HCT116 (cell line): ENCODE data around the gene ERC2. TPM values are rescaled to one million over a fixed set of nuclear protein-coding genes. Genes with fewer than 3 reads are reported as not detected.

Experiments
- ATAC-seq: fragments of 200-7000 bp; cut with Tn5 transposase; 2 replicates; pipeline ENCODE4 v1.9.1; 2020; ENCODE audit warnings: mild to moderate bottlenecking, moderate library complexity
- BruUV-seq: library from RNA; stranded (reverse); fragments of 400-500 nt; replicated peaks from 2 replicates; lab custom pipeline; 2021; lab: Mats Ljungman, UMichigan
- CTCF ChIA-PET: fragments of 300-600 bp; sonication (Branson Sonifier 250); formaldehyde crosslinking; loops from one replicate; lab custom pipeline; 2021; ENCODE audit warnings: antibody characterized with exemption; lab: Charles Lee
- POLR2A ChIA-PET: fragments of 300-600, 350-600 bp; sonication (Branson Sonifier 250); formaldehyde crosslinking; loops from one replicate; lab custom pipeline; 2021; ENCODE audit warnings: antibody characterized with exemption; lab: Charles Lee
- RAD21 ChIA-PET, 2 experiments: fragments of 300-600 bp; sonication (Branson Sonifier 250); formaldehyde crosslinking; loops; one replicate each; lab custom pipeline; 2023; ENCODE audit warnings: low total read pairs in 2 of 2; ENCODE audit not compliant: uncharacterized antibody in 2 of 2, unreplicated experiment in 2 of 2, low non-redundant PET in 1 of 2; lab: Charles Lee
- DNase-seq: peaks from one replicate; pipeline ENCODE4 v3.0.0-alpha.2; 2010; ENCODE audit warnings: low read depth, low spot score
- H2AFZ ChIP-seq: fragments of 200-600 bp; shearing (Covaris generic), sonication (generic); 2 replicates; pipeline ENCODE4 v1.6.1; 2017; ENCODE audit warnings: low read depth, mixed run types, mixed read lengths, antibody characterized with exemption, low read length; ENCODE audit not compliant: poor library complexity, severe bottlenecking
- H3K27ac ChIP-seq: 2 replicates; pipeline ENCODE4 v1.5.1; 2012; ENCODE audit warnings: low read depth, low read length
- H3K27me3 ChIP-seq: fragments of 200-600 bp; sonication (generic); 2 replicates; pipeline ENCODE4 v1.6.1; 2016; ENCODE audit warnings: mixed run types, low read length, mixed read lengths; ENCODE audit not compliant: insufficient read depth
- H3K36me3 ChIP-seq, 2 experiments: fragments of 200-500 bp in 1 of 2; fragments of 200-600 bp in 1 of 2; sonication (Bioruptor generic) in 1 of 2; sonication (generic) in 1 of 2; 2 replicates each; pipeline versions ENCODE4 v1.5.1 to v1.6.1; 2014 to 2016; ENCODE audit warnings: low read length in 2 of 2, inconsistent platforms in 1 of 2, mixed read lengths in 1 of 2, mixed run types in 1 of 2; ENCODE audit not compliant: insufficient read depth in 2 of 2, control insufficient read depth in 1 of 2
- H3K4me1 ChIP-seq, 2 experiments: fragments of 200-600 bp in 1 of 2; sonication (generic) in 1 of 2; 2 replicates each; pipeline versions ENCODE4 v1.5.1 to v1.6.1; 2012 to 2017; ENCODE audit warnings: low read length in 2 of 2, inconsistent platforms in 1 of 2, mild to moderate bottlenecking in 1 of 2, mixed read lengths in 1 of 2, mixed run types in 1 of 2, moderate library complexity in 1 of 2; ENCODE audit not compliant: insufficient read depth in 2 of 2, control insufficient read depth in 1 of 2
- H3K4me2 ChIP-seq: fragments of 200-600 bp; sonication (generic); 2 replicates; pipeline ENCODE4 v1.6.1; 2017; ENCODE audit warnings: mixed run types, low read length, mixed read lengths
- H3K4me3 ChIP-seq, 2 experiments: fragments of 200-600 bp in 1 of 2; sonication (generic) in 1 of 2; replicated peaks in 1 of 2; 2 replicates each; pipeline ENCODE4 v1.5.1; 2011 to 2016; ENCODE audit warnings: low read length in 2 of 2, control low read depth in 1 of 2, low read depth in 1 of 2, mild to moderate bottlenecking in 1 of 2, mixed read lengths in 1 of 2, mixed run types in 1 of 2
- H3K79me2 ChIP-seq: fragments of 200-600 bp; sonication (generic); 2 replicates; pipeline ENCODE4 v1.6.1; 2017; ENCODE audit warnings: mild to moderate bottlenecking, mixed run types, low read length, moderate library complexity, mixed read lengths; ENCODE audit not compliant: insufficient read depth
- H3K9ac ChIP-seq: fragments of 200-600 bp; sonication (generic); 2 replicates; pipeline ENCODE4 v1.6.1; 2016; ENCODE audit warnings: low read length, mixed read lengths
- H3K9me2 ChIP-seq: fragments of 200-600 bp; sonication (generic), shearing (Covaris generic); 2 replicates; pipeline ENCODE4 v1.6.1; 2017; ENCODE audit warnings: mixed run types, mild to moderate bottlenecking, moderate library complexity; ENCODE audit not compliant: insufficient read depth
- H3K9me3 ChIP-seq, 2 experiments: fragments of 200-500 bp in 1 of 2; fragments of 200-600 bp in 1 of 2; sonication (Bioruptor generic) in 1 of 2; sonication (generic) in 1 of 2; 2 replicates each; pipeline ENCODE4 v1.6.1; 2014 to 2017; ENCODE audit warnings: low read length in 2 of 2, mixed read lengths in 2 of 2, inconsistent platforms in 1 of 2, low read depth in 1 of 2, mild to moderate bottlenecking in 1 of 2, mixed run types in 1 of 2, moderate library complexity in 1 of 2; ENCODE audit not compliant: control insufficient read depth in 1 of 2, insufficient read depth in 1 of 2
- H4K20me1 ChIP-seq: fragments of 200-600 bp; sonication (generic), shearing (Covaris generic); 2 replicates; pipeline ENCODE4 v1.6.1; 2017; ENCODE audit warnings: mixed run types, mild to moderate bottlenecking, moderate library complexity; ENCODE audit not compliant: insufficient read depth
- CBX3 ChIP-seq: IDR thresholded peaks from 2 replicates; pipeline ENCODE4 v1.6.1; 2012; ENCODE audit warnings: low read depth
- CEBPB ChIP-seq: IDR thresholded peaks from 2 replicates; pipeline ENCODE4 v1.6.1; 2012; ENCODE audit warnings: low read depth
- EGR1 ChIP-seq: IDR thresholded peaks from 2 replicates; pipeline ENCODE4 v1.6.1; 2012; ENCODE audit warnings: low read depth
- ELF1 ChIP-seq: IDR thresholded peaks from 2 replicates; pipeline ENCODE4 v1.6.1; 2012; ENCODE audit warnings: low read depth, borderline replicate concordance
- EZH2 ChIP-seq: fragments of 200-600 bp; sonication (generic); IDR thresholded peaks from 2 replicates; pipeline ENCODE4 v1.6.1; 2017; ENCODE audit warnings: antibody characterized with exemption, mixed run types
- EZH2phosphoT487 ChIP-seq: fragments of 200-600 bp; IDR thresholded peaks from 2 replicates; pipeline ENCODE4 v1.6.1; 2018; ENCODE audit warnings: antibody characterized with exemption, borderline replicate concordance
- FOSL1 ChIP-seq: IDR thresholded peaks from 2 replicates; pipeline ENCODE4 v1.6.1; 2012; ENCODE audit warnings: low read depth
- JUND ChIP-seq: IDR thresholded peaks from 2 replicates; pipeline ENCODE4 v1.6.1; 2012
- POLR2AphosphoS5 ChIP-seq: IDR thresholded peaks from 2 replicates; pipeline ENCODE4 v1.6.1; 2011; ENCODE audit warnings: mild to moderate bottlenecking, low read depth, low read length, moderate library complexity
- RAD21 ChIP-seq: IDR thresholded peaks from 2 replicates; pipeline ENCODE4 v1.6.1; 2012; ENCODE audit warnings: low read depth, mild to moderate bottlenecking
- SIN3A ChIP-seq: IDR thresholded peaks from 2 replicates; pipeline ENCODE4 v1.6.1; 2012; ENCODE audit warnings: low read depth
- SP1 ChIP-seq: IDR thresholded peaks from 2 replicates; pipeline ENCODE4 v1.6.1; 2012; ENCODE audit warnings: low read depth
- SRF ChIP-seq: IDR thresholded peaks from 2 replicates; pipeline ENCODE4 v1.6.1; 2012; ENCODE audit warnings: low read depth
- YY1 ChIP-seq: IDR thresholded peaks from 2 replicates; pipeline ENCODE4 v1.6.1; 2011; ENCODE audit warnings: low read length, low read depth, moderate library complexity, mild to moderate bottlenecking; ENCODE audit not compliant: insufficient replicate concordance; ENCODE audit errors: extremely low read depth
- ZFX ChIP-seq: fragments of 450-650 bp; IDR thresholded peaks from 2 replicates; pipeline ENCODE4 v1.6.1; 2017
- ZNF274 ChIP-seq: fragments of 200-500 bp; sonication (Bioruptor generic); IDR thresholded peaks from 2 replicates; pipeline ENCODE4 v1.6.1; 2014; ENCODE audit warnings: mild to moderate bottlenecking, low read depth, low read length, inconsistent platforms
- intact Hi-C: fragments of 100-400 bp; cut with micrococcal nuclease; formaldehyde crosslinking; loops from 2 replicates; pipeline ENCODE4 v1.10.0; 2022
- total RNA-seq: library from RNA; stranded (reverse); gene quantifications from one replicate; pipeline ENCODE4 v1.2.1, GENCODE V29; 2021; ENCODE audit not compliant: unreplicated experiment
- TF ChIP-seq, protein P1 (sequence below): IDR thresholded peaks from 2 replicates; pipeline ENCODE4 v1.6.1; 2011; ENCODE audit warnings: mild to moderate bottlenecking, low read length, moderate library complexity; ENCODE audit not compliant: insufficient replicate concordance; ENCODE audit errors: extremely low read depth
- TF ChIP-seq, protein P2 (sequence below): IDR thresholded peaks from 2 replicates; pipeline ENCODE4 v1.6.1; 2012
- TF ChIP-seq, protein P3 (sequence below), 3 experiments: fragments of 200-600 bp in 1 of 3; sonication (generic) in 1 of 3; IDR thresholded peaks in 2 of 3; conservative IDR thresholded peaks in 1 of 3; 2 replicates each; pipeline ENCODE4 v1.5.1; 2012 to 2017; ENCODE audit warnings: low read depth in 2 of 3, low read length in 2 of 3, antibody characterized with exemption in 1 of 3, borderline replicate concordance in 1 of 3, control low read depth in 1 of 3, mild to moderate bottlenecking in 1 of 3, mixed read lengths in 1 of 3, mixed run types in 1 of 3, moderate library complexity in 1 of 3; ENCODE audit not compliant: insufficient read depth in 1 of 3

ERC2 gene
- total RNA-seq, 1 experiment from 2014 or later, result not detected

DNA sequence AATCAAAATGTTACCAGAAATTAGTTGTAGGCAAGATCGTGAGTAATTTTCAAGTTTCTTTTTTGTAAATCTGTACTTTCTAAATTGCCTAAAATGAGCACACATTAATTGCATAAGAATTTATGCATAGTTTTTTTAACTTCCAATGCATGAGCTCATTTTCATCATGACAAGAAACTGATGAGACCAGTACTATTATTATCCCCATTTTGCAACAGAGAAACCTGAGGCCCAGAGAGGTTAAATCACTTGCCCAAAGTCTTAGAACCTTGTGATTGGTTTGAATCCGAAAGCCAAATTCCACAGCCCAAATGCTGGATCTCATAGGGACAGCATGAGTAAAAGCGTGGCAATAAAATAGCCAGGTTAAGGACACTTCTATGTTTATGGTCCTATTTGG is 274.7 kb downstream of the ERC2 start:
- CTCF ChIA-PET, result no interaction called here
- Histone ChIP-seq H2AFZ (no peak overlapping the region), H3K9me3 (no peaks in the 10 kb centered on the region), H3K36me3 (no peaks in the 10 kb centered on the region), H3K9ac (no peak overlapping the region), H3K27me3 (peaks cover 5% of the 10 kb centered on the region; the same call in 1 of the 2 replicates), H3K4me2 (no peak overlapping the region), H3K9me2 (no peaks in the 10 kb centered on the region), H3K79me2 (no peaks in the 10 kb centered on the region), H4K20me1 (no peaks in the 10 kb centered on the region), H3K4me1 (no peaks in the 10 kb centered on the region), H3K4me3 (no peak overlapping the region), H3K27ac (no peak overlapping the region)
- no peak for ATAC-seq
- no peak for DNase-seq
- POLR2A ChIA-PET, result no interaction called here
- no TSS peak for BruUV-seq
- TF ChIP-seq CBX3 (no peak), SP1 (no peak), JUND (no peak), FOSL1 (no peak), EGR1 (no peak), ZFX (no peak), CEBPB (no peak), SIN3A (no peak), POLR2AphosphoS5 (no peak), ELF1 (no peak), YY1 (no peak), EZH2phosphoT487 (no peak)
- RAD21 ChIA-PET, result no interaction called here
- intact Hi-C loops, result no loop called here

DNA sequence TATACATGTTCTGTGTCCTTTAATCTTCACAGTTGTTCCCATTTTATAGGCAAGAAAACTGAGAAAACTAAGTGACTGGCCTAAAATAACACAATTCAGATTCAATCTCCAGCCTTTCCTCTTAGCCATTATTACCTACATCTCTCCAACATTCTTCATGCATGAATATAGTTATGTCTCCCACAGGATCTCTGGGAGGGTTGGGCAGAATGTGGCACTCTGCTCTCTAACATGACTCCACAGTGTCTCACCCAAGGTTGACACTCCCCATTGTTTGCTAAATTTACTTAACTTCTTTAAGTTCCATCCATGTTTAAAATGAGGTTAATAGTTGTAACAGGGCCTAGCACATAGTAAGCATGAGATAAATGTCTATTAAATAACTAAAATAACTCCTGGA is 276.3 kb downstream of the ERC2 start:
- H2AFZ ChIP-seq, result no peak overlapping the region
- no peak overlapping the region for H3K4me2 ChIP-seq
- ChIA-PET POLR2A (no interaction called here), RAD21 (no interaction called here), CTCF (no interaction called here)
- H3K27me3 ChIP-seq, result peaks cover 5% of the 10 kb centered on the region; the same call in 1 of the 2 replicates
- ATAC-seq (no peak), DNase-seq (no peak)
- no peaks in the 10 kb centered on the region for H3K79me2 ChIP-seq
- BruUV-seq, result no TSS peak
- H3K36me3 ChIP-seq, result no peaks in the 10 kb centered on the region
- no peaks in the 10 kb centered on the region for H3K9me3 ChIP-seq
- no peak overlapping the region for H3K27ac ChIP-seq
- H3K9ac ChIP-seq, result no peak overlapping the region
- no peaks in the 10 kb centered on the region for H3K9me2 ChIP-seq
- intact Hi-C loops, result no loop called here
- H4K20me1 ChIP-seq, result no peaks in the 10 kb centered on the region
- H3K4me3 ChIP-seq, result no peak overlapping the region
- H3K4me1 ChIP-seq, result no peaks in the 10 kb centered on the region
- TF ChIP-seq ZNF274, result no peak
- no peak for TF ChIP-seq SRF
- TF ChIP-seq, protein P1, sequence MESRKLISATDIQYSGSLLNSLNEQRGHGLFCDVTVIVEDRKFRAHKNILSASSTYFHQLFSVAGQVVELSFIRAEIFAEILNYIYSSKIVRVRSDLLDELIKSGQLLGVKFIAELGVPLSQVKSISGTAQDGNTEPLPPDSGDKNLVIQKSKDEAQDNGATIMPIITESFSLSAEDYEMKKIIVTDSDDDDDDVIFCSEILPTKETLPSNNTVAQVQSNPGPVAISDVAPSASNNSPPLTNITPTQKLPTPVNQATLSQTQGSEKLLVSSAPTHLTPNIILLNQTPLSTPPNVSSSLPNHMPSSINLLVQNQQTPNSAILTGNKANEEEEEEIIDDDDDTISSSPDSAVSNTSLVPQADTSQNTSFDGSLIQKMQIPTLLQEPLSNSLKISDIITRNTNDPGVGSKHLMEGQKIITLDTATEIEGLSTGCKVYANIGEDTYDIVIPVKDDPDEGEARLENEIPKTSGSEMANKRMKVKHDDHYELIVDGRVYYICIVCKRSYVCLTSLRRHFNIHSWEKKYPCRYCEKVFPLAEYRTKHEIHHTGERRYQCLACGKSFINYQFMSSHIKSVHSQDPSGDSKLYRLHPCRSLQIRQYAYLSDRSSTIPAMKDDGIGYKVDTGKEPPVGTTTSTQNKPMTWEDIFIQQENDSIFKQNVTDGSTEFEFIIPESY, result no peak
- TF ChIP-seq ZFX, result no peak
- no peak for TF ChIP-seq JUND
- TF ChIP-seq CBX3, result no peak
- no peak for TF ChIP-seq YY1
- no peak for TF ChIP-seq FOSL1
- TF ChIP-seq RAD21, result no peak
- TF ChIP-seq, protein P2, sequence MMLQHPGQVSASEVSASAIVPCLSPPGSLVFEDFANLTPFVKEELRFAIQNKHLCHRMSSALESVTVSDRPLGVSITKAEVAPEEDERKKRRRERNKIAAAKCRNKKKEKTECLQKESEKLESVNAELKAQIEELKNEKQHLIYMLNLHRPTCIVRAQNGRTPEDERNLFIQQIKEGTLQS, result no peak
- TF ChIP-seq POLR2AphosphoS5, result no peak
- TF ChIP-seq EZH2, result no peak
- TF ChIP-seq, protein P3, sequence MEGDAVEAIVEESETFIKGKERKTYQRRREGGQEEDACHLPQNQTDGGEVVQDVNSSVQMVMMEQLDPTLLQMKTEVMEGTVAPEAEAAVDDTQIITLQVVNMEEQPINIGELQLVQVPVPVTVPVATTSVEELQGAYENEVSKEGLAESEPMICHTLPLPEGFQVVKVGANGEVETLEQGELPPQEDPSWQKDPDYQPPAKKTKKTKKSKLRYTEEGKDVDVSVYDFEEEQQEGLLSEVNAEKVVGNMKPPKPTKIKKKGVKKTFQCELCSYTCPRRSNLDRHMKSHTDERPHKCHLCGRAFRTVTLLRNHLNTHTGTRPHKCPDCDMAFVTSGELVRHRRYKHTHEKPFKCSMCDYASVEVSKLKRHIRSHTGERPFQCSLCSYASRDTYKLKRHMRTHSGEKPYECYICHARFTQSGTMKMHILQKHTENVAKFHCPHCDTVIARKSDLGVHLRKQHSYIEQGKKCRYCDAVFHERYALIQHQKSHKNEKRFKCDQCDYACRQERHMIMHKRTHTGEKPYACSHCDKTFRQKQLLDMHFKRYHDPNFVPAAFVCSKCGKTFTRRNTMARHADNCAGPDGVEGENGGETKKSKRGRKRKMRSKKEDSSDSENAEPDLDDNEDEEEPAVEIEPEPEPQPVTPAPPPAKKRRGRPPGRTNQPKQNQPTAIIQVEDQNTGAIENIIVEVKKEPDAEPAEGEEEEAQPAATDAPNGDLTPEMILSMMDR (IDR thresholded peaks at IDR 0.05 in 2 of 3, conservative IDR thresholded peaks at IDR 0.05 in 1 of 3; ENCODE audit: borderline replicate concordance in 1 of 3, insufficient read depth in 1 of 3, low read depth in 2 of 3, low read length in 2 of 3), result no peak
- TF ChIP-seq SIN3A, result no peak
